ENCODE results near the gene GNPTG.

- no peak for TF ChIP-seq EZH2 (IDR thresholded peaks at IDR 0.05; ENCODE audit: borderline replicate concordance, low read depth, low read length, poor library complexity, severe bottlenecking)
- TF ChIP-seq, protein P1, sequence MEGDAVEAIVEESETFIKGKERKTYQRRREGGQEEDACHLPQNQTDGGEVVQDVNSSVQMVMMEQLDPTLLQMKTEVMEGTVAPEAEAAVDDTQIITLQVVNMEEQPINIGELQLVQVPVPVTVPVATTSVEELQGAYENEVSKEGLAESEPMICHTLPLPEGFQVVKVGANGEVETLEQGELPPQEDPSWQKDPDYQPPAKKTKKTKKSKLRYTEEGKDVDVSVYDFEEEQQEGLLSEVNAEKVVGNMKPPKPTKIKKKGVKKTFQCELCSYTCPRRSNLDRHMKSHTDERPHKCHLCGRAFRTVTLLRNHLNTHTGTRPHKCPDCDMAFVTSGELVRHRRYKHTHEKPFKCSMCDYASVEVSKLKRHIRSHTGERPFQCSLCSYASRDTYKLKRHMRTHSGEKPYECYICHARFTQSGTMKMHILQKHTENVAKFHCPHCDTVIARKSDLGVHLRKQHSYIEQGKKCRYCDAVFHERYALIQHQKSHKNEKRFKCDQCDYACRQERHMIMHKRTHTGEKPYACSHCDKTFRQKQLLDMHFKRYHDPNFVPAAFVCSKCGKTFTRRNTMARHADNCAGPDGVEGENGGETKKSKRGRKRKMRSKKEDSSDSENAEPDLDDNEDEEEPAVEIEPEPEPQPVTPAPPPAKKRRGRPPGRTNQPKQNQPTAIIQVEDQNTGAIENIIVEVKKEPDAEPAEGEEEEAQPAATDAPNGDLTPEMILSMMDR (conservative IDR thresholded peaks at IDR 0.05; ENCODE audit: low read depth, low read length) = no peak
Measured at GRCh38 chr16:1316033-1316405, 35.7 kb upstream of the GNPTG start.
